ENCODE data around the gene ANKMY1.

DNA sequence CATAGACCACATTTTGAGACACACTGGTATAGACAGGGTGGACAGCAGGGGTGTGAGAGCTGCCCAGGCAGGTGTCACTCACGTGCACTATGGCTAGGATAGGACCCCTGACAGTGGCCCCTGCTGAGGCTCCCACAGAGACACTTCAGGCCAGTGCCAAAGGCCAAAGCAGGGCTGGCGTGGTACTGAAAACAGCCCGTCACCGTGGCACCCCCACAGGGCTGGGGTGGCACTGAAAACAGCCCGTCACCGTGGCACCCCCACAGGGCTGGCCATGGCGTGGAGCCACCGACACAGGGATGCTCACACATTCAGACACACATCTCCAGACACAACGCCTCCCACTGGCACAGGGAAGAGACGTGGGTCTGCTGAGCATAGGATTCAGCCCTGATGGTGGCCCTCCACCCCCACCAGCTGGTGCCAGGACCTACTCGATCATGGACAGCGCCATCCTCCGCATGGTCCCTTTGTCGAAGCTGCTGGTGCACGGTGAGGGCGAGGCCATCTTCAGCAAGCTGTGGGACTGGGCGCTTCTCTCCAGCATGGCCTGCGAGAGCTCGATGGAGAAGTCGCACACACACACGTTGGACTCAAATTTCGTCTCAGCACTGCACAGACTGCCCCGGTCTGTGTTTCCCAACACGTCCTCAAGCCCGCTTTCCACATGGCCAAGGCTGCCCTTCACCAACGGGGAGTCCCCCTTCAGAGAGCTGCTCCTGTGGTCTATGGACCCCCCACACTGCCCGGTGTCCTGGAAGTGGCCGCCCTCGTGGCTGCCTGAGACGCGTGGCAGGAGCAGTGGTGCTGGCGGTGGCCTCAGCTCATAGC lies 34.1 kb downstream of the ANKMY1 start:
- no peak for TF ChIP-seq POLR2A (IDR thresholded peaks at IDR 0.05; ENCODE audit: borderline replicate concordance, extremely low read depth, insufficient read depth, insufficient read length)
- no peak for TF ChIP-seq EGR1 (IDR thresholded peaks at IDR 0.05; ENCODE audit: low read depth)
- no peak for TF ChIP-seq POLR2AphosphoS5 (IDR thresholded peaks at IDR 0.05; ENCODE audit: low read depth, low read length)
- TF ChIP-seq CTCF (IDR thresholded peaks at IDR 0.05 in 2 of 3, conservative IDR thresholded peaks at IDR 0.05 in 1 of 3; ENCODE audit: borderline replicate concordance in 1 of 3, insufficient read depth in 1 of 3, low read depth in 2 of 3, low read length in 2 of 3): no peak
- TF ChIP-seq MAX (IDR thresholded peaks at IDR 0.05): no peak
- TF ChIP-seq SIN3A (IDR thresholded peaks at IDR 0.05; ENCODE audit: low read depth): no peak
- TF ChIP-seq YY1 (IDR thresholded peaks at IDR 0.05; ENCODE audit: extremely low read depth, insufficient replicate concordance, low read depth, low read length): no peak
- no peak for TF ChIP-seq EZH2 (IDR thresholded peaks at IDR 0.05)
- TF ChIP-seq EZH2phosphoT487 (IDR thresholded peaks at IDR 0.05; ENCODE audit: borderline replicate concordance): no peak
- TF ChIP-seq RAD21 (IDR thresholded peaks at IDR 0.05; ENCODE audit: low read depth): no peak
- TF ChIP-seq, protein P1, sequence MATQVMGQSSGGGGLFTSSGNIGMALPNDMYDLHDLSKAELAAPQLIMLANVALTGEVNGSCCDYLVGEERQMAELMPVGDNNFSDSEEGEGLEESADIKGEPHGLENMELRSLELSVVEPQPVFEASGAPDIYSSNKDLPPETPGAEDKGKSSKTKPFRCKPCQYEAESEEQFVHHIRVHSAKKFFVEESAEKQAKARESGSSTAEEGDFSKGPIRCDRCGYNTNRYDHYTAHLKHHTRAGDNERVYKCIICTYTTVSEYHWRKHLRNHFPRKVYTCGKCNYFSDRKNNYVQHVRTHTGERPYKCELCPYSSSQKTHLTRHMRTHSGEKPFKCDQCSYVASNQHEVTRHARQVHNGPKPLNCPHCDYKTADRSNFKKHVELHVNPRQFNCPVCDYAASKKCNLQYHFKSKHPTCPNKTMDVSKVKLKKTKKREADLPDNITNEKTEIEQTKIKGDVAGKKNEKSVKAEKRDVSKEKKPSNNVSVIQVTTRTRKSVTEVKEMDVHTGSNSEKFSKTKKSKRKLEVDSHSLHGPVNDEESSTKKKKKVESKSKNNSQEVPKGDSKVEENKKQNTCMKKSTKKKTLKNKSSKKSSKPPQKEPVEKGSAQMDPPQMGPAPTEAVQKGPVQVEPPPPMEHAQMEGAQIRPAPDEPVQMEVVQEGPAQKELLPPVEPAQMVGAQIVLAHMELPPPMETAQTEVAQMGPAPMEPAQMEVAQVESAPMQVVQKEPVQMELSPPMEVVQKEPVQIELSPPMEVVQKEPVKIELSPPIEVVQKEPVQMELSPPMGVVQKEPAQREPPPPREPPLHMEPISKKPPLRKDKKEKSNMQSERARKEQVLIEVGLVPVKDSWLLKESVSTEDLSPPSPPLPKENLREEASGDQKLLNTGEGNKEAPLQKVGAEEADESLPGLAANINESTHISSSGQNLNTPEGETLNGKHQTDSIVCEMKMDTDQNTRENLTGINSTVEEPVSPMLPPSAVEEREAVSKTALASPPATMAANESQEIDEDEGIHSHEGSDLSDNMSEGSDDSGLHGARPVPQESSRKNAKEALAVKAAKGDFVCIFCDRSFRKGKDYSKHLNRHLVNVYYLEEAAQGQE (IDR thresholded peaks at IDR 0.05; ENCODE audit: low read depth): no peak
- no peak for TF ChIP-seq SP1 (IDR thresholded peaks at IDR 0.05; ENCODE audit: low read depth)
- no peak for TF ChIP-seq ZNF274 (IDR thresholded peaks at IDR 0.05; ENCODE audit: low read depth, low read length)

Data from HCT116 (cell line).